Heart right ventricle (tissue), 16 donors: ENCODE measurements around the gene RITA1. TPM values are rescaled to one million over a fixed set of nuclear protein-coding genes. Genes with fewer than 3 reads are reported as not detected.

Experiments
- ATAC-seq, 8 donors: fragments of 200-7000 bp; cut with Tn5 transposase; one replicate each; pipeline ENCODE4 v1.9.1; 2020; ENCODE audit warnings: mild to moderate bottlenecking in 8 of 8, moderate library complexity in 8 of 8, moderate number of reproducible peaks in 1 of 8
- DNase-seq, 2 donors: peaks; one replicate each; pipeline ENCODE4 v3.0.0-alpha.2; 2020
- H3K27ac ChIP-seq, 10 donors: fragments of 200-600 bp; sonication (generic) in 2 of 10; one replicate each; pipeline versions ENCODE4 v1.5.0 to v1.8.0; 2020 to 2022; ENCODE audit warnings: mild to moderate bottlenecking in 3 of 10
- H3K27me3 ChIP-seq, 7 donors: fragments of 200-600 bp; one replicate each; pipeline ENCODE4 v1.8.0; 2021 to 2022; ENCODE audit warnings: mild to moderate bottlenecking in 2 of 7
- H3K36me3 ChIP-seq, 9 donors: fragments of 200-600 bp; sonication (generic) in 1 of 9; one replicate each; pipeline versions ENCODE4 v1.5.0 to v1.8.0; 2020 to 2022; ENCODE audit warnings: mild to moderate bottlenecking in 2 of 9
- H3K4me1 ChIP-seq, 9 donors: fragments of 200-600 bp; sonication (generic) in 1 of 9; one replicate each; pipeline versions ENCODE4 v1.5.0 to v1.8.0; 2020 to 2022; ENCODE audit warnings: mild to moderate bottlenecking in 4 of 9
- H3K4me3 ChIP-seq, 10 donors: fragments of 200-600 bp; sonication (generic) in 2 of 10; one replicate each; pipeline versions ENCODE4 v1.5.0 to v1.8.0; 2020 to 2022; ENCODE audit warnings: mild to moderate bottlenecking in 7 of 10, moderate library complexity in 2 of 10
- H3K9me3 ChIP-seq, 11 donors: fragments of 200-600 bp in 10 of 11; sonication (generic) in 2 of 11; one replicate each; pipeline versions ENCODE4 v1.5.0 to v1.8.0; 2013 to 2022; ENCODE audit warnings: mild to moderate bottlenecking in 2 of 11, control low read depth in 1 of 11, moderate library complexity in 1 of 11
- WGBS, 2 donors: extraction: QIAGEN DNeasy Blood & Tissue Kit; methylation state at CpG; one replicate each; pipeline ENCODE4 v1.1.7; 2013; ENCODE audit warnings: inconsistent platforms in 1 of 2; 5-methylcytosine and 5-hydroxymethylcytosine counted together
- intact Hi-C, 10 donors: fragments of 100-400 bp; cut with DNase I; formaldehyde crosslinking; loops; one replicate each; pipeline versions ENCODE4 v1.11.1 to v1.14.2; 2022
- polyA plus RNA-seq, 2 donors: library from polyadenylated mRNA; stranded (reverse); fragments of 200-250 nt; gene quantifications; one replicate each; pipeline ENCODE4 v1.2.3, GENCODE V29; 2013
- total RNA-seq, 10 donors: library from RNA; stranded (reverse); fragmentation: NEBNext Ultra II Directional in 3 of 10; extraction: Animal tissue kit (Norgen Biotek cat#: 25700) in 3 of 10; gene quantifications; one replicate each; pipeline versions ENCODE4 v1.2.1 to v1.2.4, GENCODE V29; 2021 to 2023
- TF ChIP-seq, protein P1 (sequence below), 9 donors: fragments of 200-600 bp; sonication (generic) in 2 of 9; IDR thresholded peaks; one replicate each; pipeline versions ENCODE4 v1.5.0 to v1.8.0; 2021 to 2022; ENCODE audit warnings: antibody characterized with exemption in 9 of 9, mild to moderate bottlenecking in 5 of 9, moderate library complexity in 1 of 9
- donor health status: Arrhythmogenic right ventricular cardiomyopathy.
- donor health status: ischemic (EF 13 %, LVEDD 7.1; RV severe dilation, severe dysfunction).
- donor health status: healthy with polysubstance abuse.
- donor health status: DM: no; HTN: yes; CAD: no.
- donor health status: DM: no; HTN: no; CAD: no.
- donor health status: ischemic (EF 25% LVEDD 6.9; RV normal size, moderate dysfunction).
- donor health status: ischemic (EF 25% LVEDD 5.7; RV mildly dilated, moderate dysfunction).
- donor health status: healthy.
- donor health status: DM: yes; HTN: yes; CAD: no.
- donor health status: Ischemic cardiomyopathy.
- donor health status: ischemic (EF 35%, LVEDD 5.7; RV mildly dilated, moderate dysfunction).
- donor health status: nonischemic (EF 11% LVEDD 7.7; RV severe dilation, severe dysfunction).
- donor health status: DM: yes; HTN: yes; CAD: no.
- donor health status: PGD.
- donor health status: ischemic (EF 29% LVEDD 5.4; RV normal size, mild dysfunction).
- donor health status: nonischemic (EF 23%, LVEDD 6.1; RV moderate dilation, normal function).

Gene RITA1
- total and polyA plus RNA-seq, 12 donors: 8.0 to 20.8 (median 13.7) TPM

GRCh38 chr12:113191227-113191626 lies 5.7 kb downstream of the RITA1 start:
- H3K4me3 ChIP-seq: no peak overlapping the region
- TF ChIP-seq, protein P1, sequence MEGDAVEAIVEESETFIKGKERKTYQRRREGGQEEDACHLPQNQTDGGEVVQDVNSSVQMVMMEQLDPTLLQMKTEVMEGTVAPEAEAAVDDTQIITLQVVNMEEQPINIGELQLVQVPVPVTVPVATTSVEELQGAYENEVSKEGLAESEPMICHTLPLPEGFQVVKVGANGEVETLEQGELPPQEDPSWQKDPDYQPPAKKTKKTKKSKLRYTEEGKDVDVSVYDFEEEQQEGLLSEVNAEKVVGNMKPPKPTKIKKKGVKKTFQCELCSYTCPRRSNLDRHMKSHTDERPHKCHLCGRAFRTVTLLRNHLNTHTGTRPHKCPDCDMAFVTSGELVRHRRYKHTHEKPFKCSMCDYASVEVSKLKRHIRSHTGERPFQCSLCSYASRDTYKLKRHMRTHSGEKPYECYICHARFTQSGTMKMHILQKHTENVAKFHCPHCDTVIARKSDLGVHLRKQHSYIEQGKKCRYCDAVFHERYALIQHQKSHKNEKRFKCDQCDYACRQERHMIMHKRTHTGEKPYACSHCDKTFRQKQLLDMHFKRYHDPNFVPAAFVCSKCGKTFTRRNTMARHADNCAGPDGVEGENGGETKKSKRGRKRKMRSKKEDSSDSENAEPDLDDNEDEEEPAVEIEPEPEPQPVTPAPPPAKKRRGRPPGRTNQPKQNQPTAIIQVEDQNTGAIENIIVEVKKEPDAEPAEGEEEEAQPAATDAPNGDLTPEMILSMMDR (IDR thresholded peaks at IDR 0.05): no peak
- H3K27me3 ChIP-seq: no peaks in the 10 kb centered on the region
- ATAC-seq (no peak), DNase-seq (no peak)
- WGBS, 2 donors: 93% methylated on average over 19 of the region's 19 CpGs
- H3K36me3 ChIP-seq: peaks cover 0 to 49% (median 9%) of the 10 kb centered on the region in 9 donors
- intact Hi-C loops: loop anchor here in 3 of 10 donors (10.0 kb wide), 1 partner anchor 234 kb away; the partner anchor contains the start of gene SDSL (in 3 of the 3)
- H3K27ac ChIP-seq: no peak overlapping the region
- peaks cover 3 to 44% (median 29%) of the 10 kb centered on the region in 9 donors for H3K4me1 ChIP-seq
- no peaks in the 10 kb centered on the region for H3K9me3 ChIP-seq

- H3K4me1 ChIP-seq: peaks cover 0 to 39% (median 21%) of the 10 kb centered on the region in 9 donors
- DNase-seq (no peak), ATAC-seq (peak in 1 of 8 donors; percentile 2)
- intact Hi-C loops: loop anchor here (5.0 to 10.0 kb wide), 6 partner anchors 37 to 232 kb away; partner anchors contain the start of gene SDSL (in 7 of the 10)
- WGBS, 2 donors: 77 to 81% methylated on average over 4 of the region's 4 CpGs
- no peaks in the 10 kb centered on the region for H3K9me3 ChIP-seq
- H3K27me3 ChIP-seq: no peaks in the 10 kb centered on the region
- no peak overlapping the region for H3K4me3 ChIP-seq
- peaks cover 0 to 29% (median 9%) of the 10 kb centered on the region in 9 donors for H3K36me3 ChIP-seq
- TF ChIP-seq, protein P1 (IDR thresholded peaks at IDR 0.05): no peak
- H3K27ac ChIP-seq: peak overlapping the region in 4 of 10 donors; percentile 15 to 77 (median 60)
Measured at GRCh38 chr12:113194971-113195391, 9.5 kb downstream of the RITA1 start.

- DNase-seq (no peak), ATAC-seq (peak in 1 of 8 donors; percentile 9)
- Histone ChIP-seq H3K9me3 (no peaks in the 10 kb centered on the region), H3K27me3 (no peaks in the 10 kb centered on the region), H3K36me3 (peaks cover 0 to 24% (median 9%) of the 10 kb centered on the region in 9 donors), H3K4me1 (peaks cover 0 to 45% (median 21%) of the 10 kb centered on the region in 9 donors), H3K27ac (peak overlapping the region in 1 of 10 donors; percentile 13), H3K4me3 (no peak overlapping the region)
- TF ChIP-seq, protein P1 (IDR thresholded peaks at IDR 0.05): no peak
- 96 to 98% methylated on average over 13 of the region's 13 CpGs for WGBS, 2 donors
- intact Hi-C loops: loop anchor here (5.0 to 10.0 kb wide), 6 partner anchors 37 to 232 kb away; partner anchors contain the start of gene SDSL (in 7 of the 10)
Measured at GRCh38 chr12:113195598-113195997, 10.1 kb downstream of the RITA1 start.

- no peak overlapping the region for H3K4me3 ChIP-seq
- 78 to 82% methylated on average over 7 of the region's 7 CpGs for WGBS, 2 donors
- H3K27me3 ChIP-seq: no peaks in the 10 kb centered on the region
- intact Hi-C loops: loop anchor here (5.0 to 10.0 kb wide), 6 partner anchors 36 to 231 kb away; partner anchors contain the start of gene SDSL (in 7 of the 10)
- peak in 4 of 8 donors; percentile 4 to 10 (median 8) for ATAC-seq
- H3K4me1 ChIP-seq: peaks cover 0 to 52% (median 20%) of the 10 kb centered on the region in 9 donors
- TF ChIP-seq, protein P1 (IDR thresholded peaks at IDR 0.05): no peak
- no peak for DNase-seq
- H3K9me3 ChIP-seq: no peaks in the 10 kb centered on the region
- H3K36me3 ChIP-seq: peaks cover 0 to 14% (median 6%) of the 10 kb centered on the region in 9 donors
- H3K27ac ChIP-seq: no peak overlapping the region
Measured at GRCh38 chr12:113196582-113196981, 11.1 kb downstream of the RITA1 start.
